Measurements from ENCODE around the gene TULP4.
"Not testable (repeated sequence)": the region's sequence is repeated elsewhere in the genome, so short reads cannot be mapped to it uniquely, and the experiment has no call there.

TULP4 gene

GRCh38 chr6:158339197-158339596 is 26.9 kb downstream of the TULP4 start:
- H3K36me3 ChIP-seq (ENCODE audit: control insufficient read depth in 2 of 2, insufficient read depth in 2 of 2, low read length in 2 of 2); H3K4me1 ChIP-seq (ENCODE audit: control insufficient read depth in 2 of 2, insufficient read depth in 2 of 2, low read length in 2 of 2); H3K4me3 ChIP-seq (ENCODE audit: low read length in 2 of 2); H3K9me3 ChIP-seq (ENCODE audit: control insufficient read depth in 2 of 2, low read length in 2 of 2); H3K9ac ChIP-seq (ENCODE audit: low read depth in 1 of 2, low read length in 2 of 2); H3K27me3 ChIP-seq (ENCODE audit: control insufficient read depth in 2 of 2, insufficient read depth in 2 of 2, low read length in 2 of 2); H3K27ac ChIP-seq (ENCODE audit: low read depth in 2 of 2, low read length in 2 of 2): not testable (repeated sequence)

DNA sequence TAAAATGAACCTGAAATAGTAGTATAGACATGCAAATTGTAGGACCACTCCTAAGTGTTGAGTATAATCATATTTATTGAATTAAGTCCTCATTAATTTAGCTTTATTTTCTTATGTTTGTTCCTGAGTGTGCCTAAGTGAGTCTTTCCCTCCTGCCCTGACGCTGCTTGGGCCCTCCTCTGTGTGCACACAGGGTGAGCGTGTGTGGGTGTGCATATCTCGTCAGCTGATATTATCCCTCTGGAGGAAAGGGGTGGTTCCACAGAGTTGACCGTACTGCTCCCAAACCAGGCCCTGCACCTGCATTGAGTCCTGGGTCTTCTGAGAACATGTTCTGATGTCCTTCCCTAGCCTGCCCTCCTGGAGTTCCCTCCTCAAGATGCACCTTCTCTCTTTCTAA is 28.0 kb downstream of the TULP4 start:
- Histone ChIP-seq H3K27me3 (ENCODE audit: control insufficient read depth in 2 of 2, insufficient read depth in 2 of 2, low read length in 2 of 2) (no peaks in the 10 kb centered on the region), H3K36me3 (ENCODE audit: control insufficient read depth in 2 of 2, insufficient read depth in 2 of 2, low read length in 2 of 2) (no peaks in the 10 kb centered on the region), H3K9ac (ENCODE audit: low read depth in 1 of 2, low read length in 2 of 2) (no peak overlapping the region), H3K27ac (ENCODE audit: low read depth in 2 of 2, low read length in 2 of 2) (no peak overlapping the region), H3K4me3 (ENCODE audit: low read length in 2 of 2) (no peak overlapping the region), H3K4me1 (ENCODE audit: control insufficient read depth in 2 of 2, insufficient read depth in 2 of 2, low read length in 2 of 2) (no peaks in the 10 kb centered on the region), H3K9me3 (ENCODE audit: control insufficient read depth in 2 of 2, low read length in 2 of 2) (peaks cover 0 to 2% of the 10 kb centered on the region in 2 donors)

DNA sequence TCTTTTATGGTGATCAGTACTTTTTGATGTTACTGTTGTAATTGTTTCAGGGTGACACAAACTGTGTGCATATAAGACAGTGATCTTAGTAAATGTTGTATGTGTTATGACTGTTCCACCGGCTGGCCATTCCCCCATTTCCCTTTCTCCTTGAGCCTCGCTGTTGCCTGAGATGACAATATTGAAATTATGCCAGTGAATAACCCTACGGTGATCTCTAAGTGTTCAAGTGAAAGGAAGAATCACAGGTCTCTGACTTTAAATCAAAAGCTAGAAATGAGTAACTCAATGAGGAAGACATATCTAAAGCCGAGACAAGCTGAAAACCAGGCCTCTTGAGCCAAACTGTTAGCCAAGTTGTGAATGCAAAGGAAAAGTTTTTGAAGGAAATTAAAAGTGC is 32.3 kb downstream of the TULP4 start:
- no peak overlapping the region for H3K4me3 ChIP-seq (ENCODE audit: low read length in 2 of 2)
- no peaks in the 10 kb centered on the region for H3K4me1 ChIP-seq (ENCODE audit: control insufficient read depth in 2 of 2, insufficient read depth in 2 of 2, low read length in 2 of 2)
- peaks cover 0 to 2% of the 10 kb centered on the region in 2 donors for H3K36me3 ChIP-seq (ENCODE audit: control insufficient read depth in 2 of 2, insufficient read depth in 2 of 2, low read length in 2 of 2)
- peaks cover 0 to 3% of the 10 kb centered on the region in 2 donors for H3K9me3 ChIP-seq (ENCODE audit: control insufficient read depth in 2 of 2, low read length in 2 of 2)
- no peak overlapping the region for H3K9ac ChIP-seq (ENCODE audit: low read depth in 1 of 2, low read length in 2 of 2)
- no peak overlapping the region for H3K27ac ChIP-seq (ENCODE audit: low read depth in 2 of 2, low read length in 2 of 2)
- no peaks in the 10 kb centered on the region for H3K27me3 ChIP-seq (ENCODE audit: control insufficient read depth in 2 of 2, insufficient read depth in 2 of 2, low read length in 2 of 2)

- not testable (repeated sequence) for H3K27me3 ChIP-seq (ENCODE audit: control insufficient read depth in 2 of 2, insufficient read depth in 2 of 2, low read length in 2 of 2); H3K4me3 ChIP-seq (ENCODE audit: low read length in 2 of 2); H3K27ac ChIP-seq (ENCODE audit: low read depth in 2 of 2, low read length in 2 of 2); H3K9ac ChIP-seq (ENCODE audit: low read depth in 1 of 2, low read length in 2 of 2); H3K9me3 ChIP-seq (ENCODE audit: control insufficient read depth in 2 of 2, low read length in 2 of 2); H3K36me3 ChIP-seq (ENCODE audit: control insufficient read depth in 2 of 2, insufficient read depth in 2 of 2, low read length in 2 of 2); H3K4me1 ChIP-seq (ENCODE audit: control insufficient read depth in 2 of 2, insufficient read depth in 2 of 2, low read length in 2 of 2)
These were observed 33.2 kb downstream of the TULP4 start for GRCh38 chr6:158345444-158345843.

DNA sequence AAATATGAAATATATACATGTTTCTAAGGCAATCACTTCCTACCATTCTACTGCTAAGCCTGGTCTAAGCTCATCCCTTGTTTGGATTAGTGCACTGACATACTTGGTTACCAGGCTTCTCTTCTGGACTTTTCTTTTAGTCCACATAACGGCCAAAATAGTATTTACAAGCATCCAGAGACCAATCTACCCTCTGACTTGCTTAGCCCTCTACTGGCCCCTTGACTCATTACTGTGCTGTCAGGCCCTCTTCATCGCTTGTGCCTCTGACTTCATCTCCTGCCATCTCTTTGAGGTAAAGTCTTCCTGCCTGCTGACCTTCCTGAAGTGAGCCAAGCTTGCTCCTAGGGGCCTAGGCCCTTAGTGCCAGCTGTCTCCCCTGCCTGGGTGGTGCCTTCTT is 35.1 kb downstream of the TULP4 start:
- no peaks in the 10 kb centered on the region for H3K27me3 ChIP-seq (ENCODE audit: control insufficient read depth in 2 of 2, insufficient read depth in 2 of 2, low read length in 2 of 2)
- H3K36me3 ChIP-seq (ENCODE audit: control insufficient read depth in 2 of 2, insufficient read depth in 2 of 2, low read length in 2 of 2): peaks cover 0 to 2% of the 10 kb centered on the region in 2 donors
- no peak overlapping the region for H3K27ac ChIP-seq (ENCODE audit: low read depth in 2 of 2, low read length in 2 of 2)
- H3K4me1 ChIP-seq (ENCODE audit: control insufficient read depth in 2 of 2, insufficient read depth in 2 of 2, low read length in 2 of 2): no peaks in the 10 kb centered on the region
- H3K4me3 ChIP-seq (ENCODE audit: low read length in 2 of 2): no peak overlapping the region
- no peak overlapping the region for H3K9ac ChIP-seq (ENCODE audit: low read depth in 1 of 2, low read length in 2 of 2)
- H3K9me3 ChIP-seq (ENCODE audit: control insufficient read depth in 2 of 2, low read length in 2 of 2): peaks cover 0 to 3% of the 10 kb centered on the region in 2 donors

DNA sequence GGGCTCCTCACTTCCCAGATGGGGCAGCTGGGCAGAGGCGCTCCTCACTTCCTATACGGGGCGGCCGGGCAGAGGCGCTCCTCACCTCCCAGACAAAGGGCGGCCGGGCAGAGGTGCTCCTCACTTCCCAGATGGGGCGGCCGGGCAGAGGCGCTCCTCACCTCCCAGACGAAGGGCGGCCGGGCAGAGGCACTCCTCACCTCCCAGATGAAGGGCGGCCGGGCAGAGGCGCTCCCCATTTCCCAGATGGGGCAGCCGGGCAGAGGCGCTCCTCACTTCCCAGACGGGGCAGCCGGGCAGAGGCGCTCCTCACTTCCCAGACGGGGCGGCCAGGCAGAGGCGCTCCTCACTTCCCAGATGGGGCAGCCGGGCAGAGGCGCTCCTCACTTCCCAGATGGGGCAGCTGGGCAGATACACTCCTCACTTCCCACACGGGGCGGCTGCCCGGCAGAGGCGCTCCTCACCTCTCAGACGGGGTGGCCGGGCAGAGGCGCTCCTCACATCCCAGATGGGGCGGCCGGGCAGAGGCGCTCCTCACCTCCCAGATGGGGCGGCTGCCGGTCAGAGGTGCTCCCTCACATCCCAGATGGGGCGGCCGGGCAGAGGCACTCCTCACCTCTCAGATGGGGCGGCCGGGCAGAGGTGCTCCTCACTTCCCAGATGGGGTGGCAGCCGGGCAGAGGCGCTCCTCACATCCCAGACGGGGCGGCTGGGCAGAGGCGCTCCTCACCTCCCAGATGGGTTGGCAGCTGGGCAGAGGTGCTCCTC is 36.7 kb downstream of the TULP4 start:
- H3K27ac ChIP-seq (ENCODE audit: low read depth in 2 of 2, low read length in 2 of 2); H3K9ac ChIP-seq (ENCODE audit: low read depth in 1 of 2, low read length in 2 of 2); H3K4me1 ChIP-seq (ENCODE audit: control insufficient read depth in 2 of 2, insufficient read depth in 2 of 2, low read length in 2 of 2); H3K4me3 ChIP-seq (ENCODE audit: low read length in 2 of 2); H3K9me3 ChIP-seq (ENCODE audit: control insufficient read depth in 2 of 2, low read length in 2 of 2); H3K27me3 ChIP-seq (ENCODE audit: control insufficient read depth in 2 of 2, insufficient read depth in 2 of 2, low read length in 2 of 2); H3K36me3 ChIP-seq (ENCODE audit: control insufficient read depth in 2 of 2, insufficient read depth in 2 of 2, low read length in 2 of 2): not testable (repeated sequence)

GRCh38 chr6:158349505-158350275 is 37.4 kb downstream of the TULP4 start:
- not testable (repeated sequence) for H3K27ac ChIP-seq (ENCODE audit: low read depth in 2 of 2, low read length in 2 of 2); H3K4me1 ChIP-seq (ENCODE audit: control insufficient read depth in 2 of 2, insufficient read depth in 2 of 2, low read length in 2 of 2); H3K9me3 ChIP-seq (ENCODE audit: control insufficient read depth in 2 of 2, low read length in 2 of 2); H3K4me3 ChIP-seq (ENCODE audit: low read length in 2 of 2); H3K9ac ChIP-seq (ENCODE audit: low read depth in 1 of 2, low read length in 2 of 2); H3K36me3 ChIP-seq (ENCODE audit: control insufficient read depth in 2 of 2, insufficient read depth in 2 of 2, low read length in 2 of 2); H3K27me3 ChIP-seq (ENCODE audit: control insufficient read depth in 2 of 2, insufficient read depth in 2 of 2, low read length in 2 of 2)

- not testable (repeated sequence) for H3K4me1 ChIP-seq (ENCODE audit: control insufficient read depth in 2 of 2, insufficient read depth in 2 of 2, low read length in 2 of 2); H3K27me3 ChIP-seq (ENCODE audit: control insufficient read depth in 2 of 2, insufficient read depth in 2 of 2, low read length in 2 of 2); H3K4me3 ChIP-seq (ENCODE audit: low read length in 2 of 2); H3K9ac ChIP-seq (ENCODE audit: low read depth in 1 of 2, low read length in 2 of 2); H3K27ac ChIP-seq (ENCODE audit: low read depth in 2 of 2, low read length in 2 of 2); H3K36me3 ChIP-seq (ENCODE audit: control insufficient read depth in 2 of 2, insufficient read depth in 2 of 2, low read length in 2 of 2); H3K9me3 ChIP-seq (ENCODE audit: control insufficient read depth in 2 of 2, low read length in 2 of 2)
These were observed 38.5 kb downstream of the TULP4 start for GRCh38 chr6:158350731-158351130.

DNA sequence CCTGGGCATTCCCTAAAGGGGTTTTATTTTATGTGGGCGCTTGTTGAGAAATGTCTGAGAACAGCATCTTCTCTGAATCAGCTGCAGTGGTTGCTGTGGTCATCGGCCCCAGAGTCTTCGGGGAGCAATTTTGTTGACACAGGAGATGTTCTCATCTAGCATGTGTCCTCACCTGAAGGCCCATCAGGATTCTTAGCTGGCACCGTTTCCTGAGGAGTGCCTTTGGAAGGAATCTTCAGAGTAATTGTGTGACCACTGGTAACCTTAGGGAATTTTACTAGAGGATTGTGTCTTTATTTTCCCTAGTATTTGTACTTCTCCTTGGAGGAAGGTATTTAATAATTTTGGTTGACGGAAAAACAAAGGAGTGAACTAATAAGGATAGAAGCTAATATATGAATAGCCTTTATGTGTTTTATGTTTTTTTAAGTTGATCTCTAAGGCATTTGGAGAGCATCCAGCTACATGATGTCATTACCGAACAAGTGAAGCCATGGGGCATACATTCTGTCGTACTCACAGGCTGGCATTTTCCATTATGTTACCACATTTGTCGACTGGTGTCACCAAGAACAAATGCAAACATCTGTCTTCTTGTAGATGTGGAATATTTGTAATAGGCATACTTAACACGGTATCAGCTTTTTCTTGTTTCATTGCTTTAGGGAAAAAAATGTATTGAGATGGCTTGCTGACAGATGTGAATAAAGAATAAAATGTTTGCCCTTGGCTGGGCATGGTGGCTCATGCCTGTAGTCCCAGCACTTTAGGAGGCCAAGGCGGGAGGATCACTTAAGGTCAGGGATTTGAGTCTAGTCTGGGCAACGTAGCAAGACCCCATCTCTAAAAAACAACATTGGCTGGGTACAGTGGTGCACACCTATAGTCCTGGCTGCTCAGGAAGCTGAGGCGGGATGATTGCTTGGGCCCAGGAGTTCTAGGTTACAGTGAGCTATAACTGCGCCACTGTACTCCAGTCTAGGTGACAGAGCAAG is 41.9 kb downstream of the TULP4 start:
- H3K27ac ChIP-seq (ENCODE audit: low read depth in 2 of 2, low read length in 2 of 2): no peak overlapping the region
- no peaks in the 10 kb centered on the region for H3K36me3 ChIP-seq (ENCODE audit: control insufficient read depth in 2 of 2, insufficient read depth in 2 of 2, low read length in 2 of 2)
- H3K4me1 ChIP-seq (ENCODE audit: control insufficient read depth in 2 of 2, insufficient read depth in 2 of 2, low read length in 2 of 2): peaks cover 0 to 9% of the 10 kb centered on the region in 2 donors
- H3K27me3 ChIP-seq (ENCODE audit: control insufficient read depth in 2 of 2, insufficient read depth in 2 of 2, low read length in 2 of 2): no peaks in the 10 kb centered on the region
- H3K4me3 ChIP-seq (ENCODE audit: low read length in 2 of 2): no peak overlapping the region
- H3K9ac ChIP-seq (ENCODE audit: low read depth in 1 of 2, low read length in 2 of 2): no peak overlapping the region
- no peaks in the 10 kb centered on the region for H3K9me3 ChIP-seq (ENCODE audit: control insufficient read depth in 2 of 2, low read length in 2 of 2)
